BE2C (cell line): ENCODE results near the gene SYK.

Source experiments
- DNase-seq: peaks from one replicate; pipeline ENCODE4 v3.0.0-alpha.2; 2020
- H3K27me3 ChIP-seq: fragments of 250-450 bp; sonication (Bioruptor Pico); 2 replicates; pipeline ENCODE4 v1.5.1; 2020; ENCODE audit warnings: mild to moderate bottlenecking
- H3K36me3 ChIP-seq: fragments of 250-450 bp; sonication (Bioruptor Pico); 2 replicates; pipeline ENCODE4 v1.5.1; 2020; ENCODE audit warnings: mild to moderate bottlenecking
- H3K4me1 ChIP-seq: fragments of 250-450 bp; sonication (Bioruptor Pico); 2 replicates; pipeline ENCODE4 v1.5.1; 2020
- H3K4me3 ChIP-seq: 2 replicates; pipeline ENCODE4 v1.5.1; 2011; ENCODE audit warnings: low read depth, low read length
- H3K9me3 ChIP-seq: fragments of 250-450 bp; sonication (Bioruptor Pico); 2 replicates; pipeline ENCODE4 v1.5.1; 2020
- CTCF ChIP-seq: IDR thresholded peaks from 2 replicates; pipeline ENCODE4 v1.5.1; 2012; ENCODE audit warnings: mild to moderate bottlenecking, low read depth, low read length

Gene SYK

GRCh38 chr9:90793729-90794128, 7.9 kb upstream of the SYK start:
- Histone ChIP-seq H3K27me3 (peaks cover 19% of the 10 kb centered on the region), H3K4me3 (no peak overlapping the region), H3K36me3 (no peaks in the 10 kb centered on the region), H3K9me3 (no peaks in the 10 kb centered on the region), H3K4me1 (no peaks in the 10 kb centered on the region)
- DNase-seq, result no peak
- no peak for TF ChIP-seq CTCF

- Histone ChIP-seq H3K4me1 (no peaks in the 10 kb centered on the region), H3K27me3 (peaks cover 32% of the 10 kb centered on the region), H3K4me3 (no peak overlapping the region), H3K36me3 (no peaks in the 10 kb centered on the region), H3K9me3 (no peaks in the 10 kb centered on the region)
- no peak for TF ChIP-seq CTCF
- DNase-seq, result no peak
Observed at GRCh38 chr9:90795084-90795483, 6.5 kb upstream of the SYK start.

GRCh38 chr9:90795871-90796317, 5.7 kb upstream of the SYK start:
- Histone ChIP-seq H3K4me3 (no peak overlapping the region), H3K36me3 (no peaks in the 10 kb centered on the region), H3K9me3 (no peaks in the 10 kb centered on the region), H3K4me1 (no peaks in the 10 kb centered on the region), H3K27me3 (peaks cover 40% of the 10 kb centered on the region)
- no peak for DNase-seq
- no peak for TF ChIP-seq CTCF

GRCh38 chr9:90799271-90799852, 2.3 kb upstream of the SYK start:
- Histone ChIP-seq H3K9me3 (no peaks in the 10 kb centered on the region), H3K4me1 (no peaks in the 10 kb centered on the region), H3K4me3 (no peak overlapping the region), H3K36me3 (no peaks in the 10 kb centered on the region), H3K27me3 (peaks cover 57% of the 10 kb centered on the region)
- DNase-seq, result no peak
- TF ChIP-seq CTCF, result no peak

GRCh38 chr9:90801973-90802322, 329 bp downstream of the SYK start:
- Histone ChIP-seq H3K36me3 (no peaks in the 10 kb centered on the region), H3K4me1 (no peaks in the 10 kb centered on the region), H3K9me3 (no peaks in the 10 kb centered on the region), H3K27me3 (peaks cover 52% of the 10 kb centered on the region), H3K4me3 (no peak overlapping the region)
- TF ChIP-seq CTCF, result no peak
- no peak for DNase-seq

GRCh38 chr9:90802386-90802985, 867 bp downstream of the SYK start:
- peaks cover 50% of the 10 kb centered on the region for H3K27me3 ChIP-seq
- no peaks in the 10 kb centered on the region for H3K4me1 ChIP-seq
- TF ChIP-seq CTCF, result no peak
- DNase-seq, result no peak
- H3K9me3 ChIP-seq, result no peaks in the 10 kb centered on the region
- H3K4me3 ChIP-seq, result no peak overlapping the region
- no peaks in the 10 kb centered on the region for H3K36me3 ChIP-seq
